ENCODE data around the gene IGSF3.

IGSF3 gene

DNA sequence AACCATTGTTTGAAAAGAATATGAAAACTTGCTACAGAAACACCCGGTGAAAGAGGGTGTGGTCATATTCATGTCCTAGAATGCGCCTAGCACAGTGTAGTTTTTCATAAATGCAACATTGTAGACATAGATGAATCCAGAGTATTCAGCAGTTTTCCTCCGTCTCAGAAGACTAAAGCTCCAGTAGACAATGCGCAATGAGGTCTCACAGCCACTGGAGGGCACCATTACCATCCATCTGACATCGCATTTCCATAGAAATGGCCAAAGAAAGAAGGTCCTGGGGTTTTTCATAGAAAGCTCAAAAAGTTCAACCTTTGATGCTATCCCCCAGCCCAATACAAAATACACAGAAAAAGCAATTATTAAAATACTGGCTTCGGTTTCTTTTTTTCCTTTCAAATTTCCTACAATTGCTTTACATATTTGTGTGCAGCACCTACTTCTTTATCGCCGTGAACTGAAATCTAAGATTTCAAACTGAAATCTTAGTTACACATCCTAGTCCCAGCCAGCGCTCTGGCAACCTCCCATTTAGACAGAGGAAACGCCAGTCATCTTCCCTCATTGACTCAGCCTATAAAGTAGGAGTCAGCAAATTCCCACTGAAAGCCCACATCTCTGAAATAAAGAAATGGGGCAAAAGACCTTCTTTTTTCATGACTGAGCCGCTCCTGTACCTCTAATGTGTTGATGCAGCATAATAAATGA, 92.8 kb downstream of the IGSF3 start:
- Mint-ChIP-seq H3K9me3 (no peaks in the 10 kb centered on the region), H3K4me1 (ENCODE audit: low read depth in 2 of 2) (peaks cover 15% of the 10 kb centered on the region in 2 donors), H3K27me3 (peaks cover 0 to 20% of the 10 kb centered on the region in 2 donors), H3K27ac (no peak overlapping the region), H3K36me3 (ENCODE audit: insufficient read depth) (peaks cover 18% of the 10 kb centered on the region), H3K4me3 (no peak overlapping the region)
- no peak for ATAC-seq (replicated peaks)
- peak; percentile 39 to 54 (median 49) for DNase-seq

- H3K4me1 Mint-ChIP-seq (ENCODE audit: low read depth in 2 of 2): peaks cover 26 to 27% of the 10 kb centered on the region in 2 donors
- H3K27ac Mint-ChIP-seq: no peak overlapping the region
- DNase-seq (no peak), ATAC-seq (replicated peaks) (no peak)
- H3K9me3 Mint-ChIP-seq: no peaks in the 10 kb centered on the region
- H3K4me3 Mint-ChIP-seq: no peak overlapping the region
- peaks cover 23% of the 10 kb centered on the region for H3K36me3 Mint-ChIP-seq (ENCODE audit: insufficient read depth)
- peaks cover 0 to 20% of the 10 kb centered on the region in 2 donors for H3K27me3 Mint-ChIP-seq
Observed at GRCh38 chr1:116573431-116574095, 94.0 kb downstream of the IGSF3 start.

- peaks cover 33% of the 10 kb centered on the region in 2 donors for H3K4me1 Mint-ChIP-seq (ENCODE audit: low read depth in 2 of 2)
- H3K9me3 Mint-ChIP-seq: no peaks in the 10 kb centered on the region
- ATAC-seq (replicated peaks) (no peak), DNase-seq (no peak)
- peaks cover 0 to 19% of the 10 kb centered on the region in 2 donors for H3K27me3 Mint-ChIP-seq
- H3K27ac Mint-ChIP-seq: no peak overlapping the region
- no peak overlapping the region for H3K4me3 Mint-ChIP-seq
- H3K36me3 Mint-ChIP-seq (ENCODE audit: insufficient read depth): peaks cover 25% of the 10 kb centered on the region
Observed at GRCh38 chr1:116572771-116573430, 94.6 kb downstream of the IGSF3 start.

DNA sequence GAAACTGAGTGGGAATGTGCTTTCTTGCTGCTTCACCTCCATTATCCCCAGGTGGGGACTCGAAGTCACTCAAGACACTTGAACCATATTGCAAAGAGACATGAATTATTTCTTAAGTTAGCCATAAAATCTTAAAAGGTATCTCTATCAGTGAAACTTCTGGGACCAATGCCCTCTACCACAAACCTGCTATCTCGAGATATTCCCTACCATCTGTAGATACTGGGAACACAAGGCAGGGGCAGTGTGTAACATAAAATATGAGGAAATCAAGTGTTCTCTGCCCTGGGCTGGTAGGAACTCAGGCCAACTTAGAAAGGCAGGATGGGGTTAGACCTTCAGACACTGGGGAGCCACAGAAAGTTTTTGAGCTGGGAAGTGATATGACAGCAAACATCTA, 95.4 kb downstream of the IGSF3 start:
- peaks cover 0 to 11% of the 10 kb centered on the region in 2 donors for H3K27me3 Mint-ChIP-seq
- no peak for DNase-seq
- H3K27ac Mint-ChIP-seq: peak overlapping the region; percentile 96 to 98
- no peaks in the 10 kb centered on the region for H3K9me3 Mint-ChIP-seq
- peaks cover 28% of the 10 kb centered on the region for H3K36me3 Mint-ChIP-seq (ENCODE audit: insufficient read depth)
- peak overlapping the region; percentile 94 to 99 for H3K4me3 Mint-ChIP-seq
- peaks cover 36 to 37% of the 10 kb centered on the region in 2 donors for H3K4me1 Mint-ChIP-seq (ENCODE audit: low read depth in 2 of 2)
- no peak for ATAC-seq (replicated peaks)

GRCh38 chr1:116571215-116571919, 96.2 kb downstream of the IGSF3 start:
- Mint-ChIP-seq H3K9me3 (no peaks in the 10 kb centered on the region), H3K4me1 (ENCODE audit: low read depth in 2 of 2) (peaks cover 40 to 43% of the 10 kb centered on the region in 2 donors), H3K27ac (peak overlapping the region; percentile 96 to 98), H3K36me3 (ENCODE audit: insufficient read depth) (peaks cover 28% of the 10 kb centered on the region), H3K27me3 (peaks cover 0 to 4% of the 10 kb centered on the region in 2 donors), H3K4me3 (peak overlapping the region; percentile 94 to 99)
- DNase-seq (no peak), ATAC-seq (replicated peaks) (no peak)

GRCh38 chr1:116570358-116571214, 96.9 kb downstream of the IGSF3 start, which contains the start of gene CD58:
CD58 (minus strand) TSS chr1:116571026; CDS start chr1:116570972, 54 bp downstream.
- DNase-seq (peak; percentile 73 to 78 (median 77)), ATAC-seq (replicated peaks) (peak; percentile 79)
- H3K4me3 Mint-ChIP-seq: peak within 1 kb of the TSS; percentile 94 to 99
- peak within 1 kb of the TSS; percentile 96 to 98 for H3K27ac Mint-ChIP-seq
- peaks cover 46 to 48% of the 10 kb centered on the region in 2 donors for H3K4me1 Mint-ChIP-seq (ENCODE audit: low read depth in 2 of 2)
- no peaks in the 10 kb centered on the region for H3K27me3 Mint-ChIP-seq
- H3K36me3 Mint-ChIP-seq (ENCODE audit: insufficient read depth): peaks cover 34% of the 10 kb centered on the region
- H3K9me3 Mint-ChIP-seq: no peaks in the 10 kb centered on the region

DNA sequence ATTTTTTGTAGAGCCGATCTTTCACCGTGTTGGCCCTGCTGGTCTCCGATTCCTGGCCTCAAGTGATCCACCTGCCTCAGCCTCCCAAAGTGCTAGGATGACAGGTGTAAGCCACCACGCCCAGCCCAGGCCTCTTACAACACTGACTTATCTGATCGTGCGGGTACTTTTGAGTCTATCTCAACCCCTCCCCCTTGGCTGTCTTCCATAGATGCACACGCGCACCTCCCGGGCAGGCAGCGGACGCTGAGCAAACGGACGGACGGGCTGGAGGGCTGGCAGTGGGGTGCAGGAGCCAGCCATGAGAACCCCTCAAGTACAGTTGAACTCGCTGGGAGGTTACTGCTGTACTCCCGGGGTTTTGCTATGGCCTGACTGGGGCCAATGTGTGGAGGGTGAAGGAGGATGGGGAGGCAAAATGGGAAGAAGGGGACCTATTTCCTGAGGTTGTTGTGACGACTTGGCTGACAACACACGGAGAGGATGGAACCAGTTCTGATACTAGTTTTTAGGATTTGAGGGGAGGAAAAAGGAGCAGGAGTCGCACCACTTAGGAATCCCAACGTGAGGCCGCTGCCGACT, 97.7 kb downstream of the IGSF3 start:
- DNase-seq: peak; percentile 54 to 58 (median 55)
- peak; percentile 45 for ATAC-seq (replicated peaks)
- H3K4me3 Mint-ChIP-seq: peak overlapping the region; percentile 94 to 99
- no peaks in the 10 kb centered on the region for H3K27me3 Mint-ChIP-seq
- H3K36me3 Mint-ChIP-seq (ENCODE audit: insufficient read depth): peaks cover 34% of the 10 kb centered on the region
- H3K4me1 Mint-ChIP-seq (ENCODE audit: low read depth in 2 of 2): peaks cover 51 to 54% of the 10 kb centered on the region in 2 donors
- H3K27ac Mint-ChIP-seq: peak overlapping the region; percentile 96 to 98
- no peaks in the 10 kb centered on the region for H3K9me3 Mint-ChIP-seq

- DNase-seq (no peak), ATAC-seq (replicated peaks) (no peak)
- Mint-ChIP-seq H3K9me3 (peaks cover 0 to under 1% of the 10 kb centered on the region in 2 donors), H3K27ac (peak overlapping the region; percentile 96 to 98), H3K4me3 (peak overlapping the region; percentile 94 to 99), H3K4me1 (ENCODE audit: low read depth in 2 of 2) (peaks cover 51 to 55% of the 10 kb centered on the region in 2 donors), H3K36me3 (ENCODE audit: insufficient read depth) (peaks cover 34% of the 10 kb centered on the region), H3K27me3 (no peaks in the 10 kb centered on the region)
Observed at GRCh38 chr1:116569381-116569670, 98.2 kb downstream of the IGSF3 start.

GRCh38 chr1:116568662-116569380, 98.7 kb downstream of the IGSF3 start:
- H3K36me3 Mint-ChIP-seq (ENCODE audit: insufficient read depth): peaks cover 34% of the 10 kb centered on the region
- H3K9me3 Mint-ChIP-seq: peaks cover 0 to 4% of the 10 kb centered on the region in 2 donors
- no peak for ATAC-seq (replicated peaks)
- peak overlapping the region; percentile 94 to 99 for H3K4me3 Mint-ChIP-seq
- DNase-seq: no peak
- H3K27ac Mint-ChIP-seq: peak overlapping the region; percentile 96 to 98
- no peaks in the 10 kb centered on the region for H3K27me3 Mint-ChIP-seq
- H3K4me1 Mint-ChIP-seq (ENCODE audit: low read depth in 2 of 2): peaks cover 51 to 60% of the 10 kb centered on the region in 2 donors

- peaks cover 0 to 4% of the 10 kb centered on the region in 2 donors for H3K9me3 Mint-ChIP-seq
- H3K4me3 Mint-ChIP-seq: peak overlapping the region; percentile 94 to 99
- H3K4me1 Mint-ChIP-seq (ENCODE audit: low read depth in 2 of 2): peaks cover 54 to 67% of the 10 kb centered on the region in 2 donors
- ATAC-seq (replicated peaks) (no peak), DNase-seq (no peak)
- H3K27ac Mint-ChIP-seq: peak overlapping the region; percentile 18 to 98
- H3K27me3 Mint-ChIP-seq: no peaks in the 10 kb centered on the region
- H3K36me3 Mint-ChIP-seq (ENCODE audit: insufficient read depth): peaks cover 34% of the 10 kb centered on the region
Observed at GRCh38 chr1:116567790-116568661, 99.5 kb downstream of the IGSF3 start.

DNA sequence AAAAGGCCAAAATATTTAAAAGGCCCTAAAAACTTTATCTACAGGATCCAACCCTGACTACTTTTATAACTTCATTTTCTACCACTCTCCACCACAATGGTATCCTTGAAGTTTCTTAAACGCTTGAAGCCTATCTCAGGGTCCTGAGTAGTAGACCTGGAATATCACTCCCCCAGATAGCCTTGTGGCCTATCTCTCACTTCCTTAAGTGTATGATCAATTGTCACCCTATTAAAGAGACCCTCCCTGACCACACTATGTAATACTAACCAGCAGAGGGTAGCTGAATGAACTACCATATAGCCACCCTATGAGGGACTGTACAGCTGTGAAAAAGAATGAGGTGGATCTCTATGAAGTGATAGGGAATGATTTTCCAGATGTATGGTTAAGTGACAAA, 102.3 kb downstream of the IGSF3 start:
- H3K36me3 Mint-ChIP-seq (ENCODE audit: insufficient read depth): peaks cover 23% of the 10 kb centered on the region
- H3K27ac Mint-ChIP-seq: peak overlapping the region; percentile 39 to 55
- DNase-seq (no peak), ATAC-seq (replicated peaks) (no peak)
- no peaks in the 10 kb centered on the region for H3K27me3 Mint-ChIP-seq
- peaks cover 0 to 4% of the 10 kb centered on the region in 2 donors for H3K9me3 Mint-ChIP-seq
- H3K4me1 Mint-ChIP-seq (ENCODE audit: low read depth in 2 of 2): peaks cover 69 to 87% of the 10 kb centered on the region in 2 donors
- H3K4me3 Mint-ChIP-seq: no peak overlapping the region
